A549 (cell line): Measurements from ENCODE around the gene PRSS27.
"Not testable (repeated sequence)": the region's sequence is repeated elsewhere in the genome, so short reads cannot be mapped to it uniquely, and the experiment has no call there.

Source experiments
- BHLHE40 ChIP-seq: IDR thresholded peaks from 2 replicates; pipeline ENCODE4 v1.6.1; 2012; ENCODE audit warnings: low read depth, low read length, inconsistent platforms
- CHD2 ChIP-seq: fragments of 150-350 bp; IDR thresholded peaks from 2 replicates; pipeline ENCODE4 v1.6.1; 2014; ENCODE audit warnings: low read length; ENCODE audit not compliant: partially characterized antibody
- CTCF ChIP-seq: fragments of >200 bp; sonication (Bioruptor Twin); formaldehyde crosslinking; IDR thresholded peaks from 3 replicates; pipeline ENCODE4 v1.5.1; 2016
- EHMT2 ChIP-seq: fragments of 200-600 bp; sonication (generic); IDR thresholded peaks from 2 replicates; pipeline ENCODE4 v1.6.1; 2016; ENCODE audit warnings: antibody characterized with exemption, low read depth, mild to moderate bottlenecking, moderate library complexity
- ELK1 ChIP-seq: fragments of 150-350 bp; IDR thresholded peaks from 2 replicates; pipeline ENCODE4 v1.6.1; 2014; ENCODE audit warnings: low read depth, mild to moderate bottlenecking, low read length
- EP300 ChIP-seq, 2 experiments: fragments of >200 bp; sonication (Bioruptor Twin); formaldehyde crosslinking; IDR thresholded peaks; 2 replicates in 1 of 2; 3 replicates in 1 of 2; pipeline ENCODE4 v1.6.1; 2016 to 2017
- FOSL2 ChIP-seq, 2 experiments: fragments of 450-650 bp in 1 of 2; fragments of >200 bp in 1 of 2; sonication (Bioruptor Twin) in 1 of 2; formaldehyde crosslinking; IDR thresholded peaks; 2 replicates each; pipeline versions ENCODE4 v1.5.0 to v1.6.1; 2016 to 2020; ENCODE audit warnings: mild to moderate bottlenecking in 1 of 2, moderate library complexity in 1 of 2
- GATA3 ChIP-seq: IDR thresholded peaks from 2 replicates; pipeline ENCODE4 v1.6.1; 2012; ENCODE audit warnings: borderline replicate concordance
- HOXA7 ChIP-seq: fragments of 250-450 bp; sonication (Bioruptor Pico); IDR thresholded peaks from 2 replicates; pipeline ENCODE4 v1.5.0; 2020; ENCODE audit warnings: mild to moderate bottlenecking, moderate library complexity
- JUN ChIP-seq, 2 experiments: fragments of >200 bp; sonication (Bioruptor Twin); formaldehyde crosslinking; IDR thresholded peaks; 2 replicates in 1 of 2; 3 replicates in 1 of 2; pipeline ENCODE4 v1.6.1; 2016 to 2017
- POLR2A ChIP-seq: IDR thresholded peaks from 2 replicates; pipeline ENCODE4 v1.6.1; 2012; ENCODE audit warnings: mild to moderate bottlenecking, low read length

DNA sequence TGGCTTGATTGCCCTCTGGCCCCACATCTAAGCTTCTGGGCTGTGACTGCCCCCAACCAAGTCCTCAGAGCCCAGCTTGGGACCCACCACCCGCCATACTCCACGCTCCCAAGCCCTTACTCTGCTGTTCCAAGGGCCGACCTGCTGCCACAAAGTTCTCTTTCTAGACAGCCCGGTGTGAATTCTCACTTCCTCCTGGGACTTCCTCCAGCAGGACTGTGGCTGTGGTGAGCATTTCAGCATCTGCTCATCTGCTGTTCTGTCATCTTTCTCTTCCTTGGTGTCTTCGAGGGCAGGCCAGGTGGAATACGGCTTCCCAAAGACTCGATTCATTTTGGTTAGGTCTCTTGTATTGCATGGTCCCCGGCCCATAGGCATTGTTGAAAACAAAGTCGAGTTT, 33.9 kb downstream of the PRSS27 start:
- not testable (repeated sequence) for TF ChIP-seq POLR2A; HOXA7 (CRISPR knock-in tag); EHMT2; CTCF; EP300 (IDR thresholded peaks at IDR 0.05); CHD2; JUN (IDR thresholded peaks at IDR 0.05); GATA3; ELK1; BHLHE40; FOSL2 (IDR thresholded peaks at IDR 0.05); FOSL2 (CRISPR knock-in tag; IDR thresholded peaks at IDR 0.05)
